ENCODE data around the gene CCT6A. TPM values are rescaled to one million over a fixed set of nuclear protein-coding genes. Genes with fewer than 3 reads are reported as not detected.
"Not testable (repeated sequence)": the region's sequence is repeated elsewhere in the genome, so short reads cannot be mapped to it uniquely, and the experiment has no call there.

The CCT6A gene
- total and polyA plus RNA-seq, 8 donors = 33.6 to 89.0 (median 53.2) TPM

- H3K27me3 ChIP-seq = no peaks in the 10 kb centered on the region
- no peaks in the 10 kb centered on the region for H3K9me3 ChIP-seq
- DNase-seq (peak; percentile 76 to 94 (median 88)), ATAC-seq (peak; percentile 85 to 97 (median 94)), FAIRE-seq (no peak)
- intact Hi-C loops (cut with DNase I) = no loop called here
- H3K4me3 ChIP-seq = no peak within 1 kb of the TSS
- no peaks in the 10 kb centered on the region for H3K36me3 ChIP-seq
- 21 to 22% methylated on average over 19 of the region's 19 CpGs for WGBS, 2 donors
- TF ChIP-seq CTCF (IDR thresholded peaks at IDR 0.05) = peak; percentile 43 to 64 (median 57)
- H3K27ac ChIP-seq = peak within 1 kb of the TSS in 3 of 4 donors; percentile 9 to 30 (median 20)
- peaks cover 0 to 8% (median 5%) of the 10 kb centered on the region in 3 donors for H3K4me1 ChIP-seq
Measured at GRCh38 chr7:56092789-56093531, 41.4 kb downstream of the CCT6A start, which contains the start of gene PHKG1. Gene PHKG1, minus strand, starts transcription at chr7:56092952. Its CDS starts 4,011 bp downstream, at chr7:56088941.

GRCh38 chr7:56097700-56098099 lies 46.1 kb downstream of the CCT6A start:
- no peak overlapping the region for H3K4me3 ChIP-seq
- peak in 5 of 6 donors; percentile 47 to 69 (median 63) for DNase-seq
- peaks cover 0 to 9% (median 4%) of the 10 kb centered on the region in 3 donors for H3K4me1 ChIP-seq
- H3K27ac ChIP-seq = peak overlapping the region in 2 of 4 donors; percentile 62 to 71
- TF ChIP-seq CTCF (IDR thresholded peaks at IDR 0.05) = no peak
- H3K27me3 ChIP-seq = no peaks in the 10 kb centered on the region
- H3K36me3 ChIP-seq = peaks cover 0 to 32% (median 3%) of the 10 kb centered on the region in 3 donors
- ATAC-seq = peak; percentile 82 to 89 (median 86)
- FAIRE-seq = no peak
- intact Hi-C loops (cut with DNase I) = no loop called here
- no peaks in the 10 kb centered on the region for H3K9me3 ChIP-seq
- WGBS, 2 donors = 28 to 42% methylated on average over 5 of the region's 5 CpGs

GRCh38 chr7:56098187-56099008 lies 46.8 kb downstream of the CCT6A start:
- DNase-seq (peak in 2 of 6 donors; percentile 6 to 7), ATAC-seq (peak in 1 of 4 donors; percentile 5)
- intact Hi-C loops (cut with DNase I); H3K4me3 ChIP-seq; H3K27me3 ChIP-seq; H3K9me3 ChIP-seq; FAIRE-seq; H3K4me1 ChIP-seq: not testable (repeated sequence)
- WGBS, 2 donors = 86 to 88% methylated on average over 8 of the region's 8 CpGs
- Histone ChIP-seq H3K36me3 (peaks cover 0 to 39% (median 3%) of the 10 kb centered on the region in 3 donors), H3K27ac (peak overlapping the region in 2 of 4 donors; percentile 62 to 71)

- Histone ChIP-seq H3K27me3 (no peaks in the 10 kb centered on the region), H3K36me3 (peaks cover 0 to 48% (median 8%) of the 10 kb centered on the region in 3 donors), H3K9me3 (no peaks in the 10 kb centered on the region), H3K4me1 (peaks cover 0 to 9% (median 4%) of the 10 kb centered on the region in 3 donors), H3K27ac (no peak overlapping the region), H3K4me3 (no peak overlapping the region)
- TF ChIP-seq CTCF (IDR thresholded peaks at IDR 0.05) = no peak
- FAIRE-seq (no peak), DNase-seq (peak in 1 of 6 donors; percentile 7), ATAC-seq (no peak)
- WGBS, 2 donors = 91 to 95% methylated on average over 3 of the region's 3 CpGs
- intact Hi-C loops (cut with DNase I) = no loop called here
Measured at GRCh38 chr7:56099653-56100052, 48.1 kb downstream of the CCT6A start.

- H3K27me3 ChIP-seq; H3K4me1 ChIP-seq; H3K9me3 ChIP-seq; intact Hi-C loops (cut with DNase I); ATAC-seq; H3K4me3 ChIP-seq; FAIRE-seq; H3K27ac ChIP-seq: not testable (repeated sequence)
- peak in 2 of 6 donors; percentile 12 to 30 for DNase-seq
- WGBS, 2 donors = 89 to 91% methylated on average over 9 of the region's 9 CpGs
- peaks cover 0 to 48% (median 8%) of the 10 kb centered on the region in 3 donors for H3K36me3 ChIP-seq
Measured at GRCh38 chr7:56104138-56104537, 52.6 kb downstream of the CCT6A start.
